ENCODE measurements around the gene ZBTB18.

The ZBTB18 gene

DNA sequence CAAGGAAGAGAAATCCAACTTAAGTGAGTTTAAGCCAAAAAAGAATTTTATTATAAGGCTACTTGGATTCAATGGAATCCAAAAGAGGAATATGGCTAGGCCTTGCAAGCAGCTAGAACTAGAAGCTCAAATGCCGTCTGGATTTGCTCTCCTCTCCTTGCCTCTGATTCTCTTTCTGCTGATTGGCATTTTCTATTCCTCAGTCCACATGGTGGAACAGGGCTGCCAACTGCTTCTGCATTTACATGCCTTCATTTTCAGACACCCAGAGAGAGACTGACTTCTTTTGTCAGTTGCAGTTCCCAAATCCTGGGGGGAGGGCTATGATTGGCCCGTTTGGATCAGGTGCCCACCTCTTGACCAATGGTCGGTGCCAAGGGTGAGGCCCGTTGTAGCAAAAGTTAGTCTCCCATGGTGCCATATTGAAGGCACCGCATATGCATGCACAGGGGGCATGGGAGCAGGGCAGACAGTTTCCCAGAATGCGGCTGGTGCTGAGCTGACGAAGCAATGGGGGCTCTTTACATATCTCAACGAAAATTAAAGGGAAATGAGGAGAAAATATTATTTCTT is 18.3 kb downstream of the ZBTB18 start:
- ChIA-PET POLR2A (ENCODE audit: low non-redundant PET) (no interaction called here), CTCF (no interaction called here)
- TF ChIP-seq, protein P1, sequence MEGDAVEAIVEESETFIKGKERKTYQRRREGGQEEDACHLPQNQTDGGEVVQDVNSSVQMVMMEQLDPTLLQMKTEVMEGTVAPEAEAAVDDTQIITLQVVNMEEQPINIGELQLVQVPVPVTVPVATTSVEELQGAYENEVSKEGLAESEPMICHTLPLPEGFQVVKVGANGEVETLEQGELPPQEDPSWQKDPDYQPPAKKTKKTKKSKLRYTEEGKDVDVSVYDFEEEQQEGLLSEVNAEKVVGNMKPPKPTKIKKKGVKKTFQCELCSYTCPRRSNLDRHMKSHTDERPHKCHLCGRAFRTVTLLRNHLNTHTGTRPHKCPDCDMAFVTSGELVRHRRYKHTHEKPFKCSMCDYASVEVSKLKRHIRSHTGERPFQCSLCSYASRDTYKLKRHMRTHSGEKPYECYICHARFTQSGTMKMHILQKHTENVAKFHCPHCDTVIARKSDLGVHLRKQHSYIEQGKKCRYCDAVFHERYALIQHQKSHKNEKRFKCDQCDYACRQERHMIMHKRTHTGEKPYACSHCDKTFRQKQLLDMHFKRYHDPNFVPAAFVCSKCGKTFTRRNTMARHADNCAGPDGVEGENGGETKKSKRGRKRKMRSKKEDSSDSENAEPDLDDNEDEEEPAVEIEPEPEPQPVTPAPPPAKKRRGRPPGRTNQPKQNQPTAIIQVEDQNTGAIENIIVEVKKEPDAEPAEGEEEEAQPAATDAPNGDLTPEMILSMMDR (conservative IDR thresholded peaks at IDR 0.05; ENCODE audit: low read depth) = no peak

DNA sequence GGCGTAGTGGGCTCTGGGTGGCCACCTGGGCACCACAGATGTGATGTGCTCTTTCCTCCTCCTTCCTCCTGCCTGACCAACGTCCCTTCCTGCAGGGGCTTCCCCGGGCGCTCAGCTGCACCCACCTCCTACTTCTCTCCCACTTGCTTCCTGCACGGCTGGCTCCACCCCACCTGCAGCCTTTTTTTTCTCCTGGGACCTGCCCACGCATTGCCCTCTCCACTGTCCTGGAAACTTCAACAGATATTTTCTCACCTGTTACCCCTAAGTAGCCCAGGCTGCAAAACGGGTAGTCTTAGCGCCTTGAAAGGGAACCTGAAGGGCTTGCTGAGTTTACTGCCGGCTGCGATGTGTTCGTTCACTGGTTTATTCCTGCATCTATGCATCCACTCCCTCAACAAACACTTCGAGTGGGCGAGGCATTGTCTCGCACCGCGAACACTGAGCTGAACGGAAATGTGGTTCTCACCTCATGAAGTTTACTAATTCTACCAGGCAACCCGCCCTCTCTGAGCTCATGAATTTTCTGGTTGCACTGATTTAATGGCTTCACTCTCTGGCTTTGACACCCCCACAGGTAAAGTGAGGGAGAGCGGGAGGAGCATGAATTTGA is 23.6 kb downstream of the ZBTB18 start:
- no peak overlapping the region for H3K27ac ChIP-seq
- DNase-seq (ENCODE audit: low spot score) = no peak
- POLR2A ChIA-PET (ENCODE audit: low non-redundant PET) = no interaction called here
- CTCF ChIA-PET = interaction anchor here (0.6 kb wide), 1 partner anchor 392 kb away, joined by 3 read pairs; no protein-coding TSS in a partner anchor
- TF ChIP-seq, protein P1 (conservative IDR thresholded peaks at IDR 0.05; ENCODE audit: low read depth) = no peak

More for the DNA sequence above, 18.3 kb downstream of the ZBTB18 start:
- no peak for DNase-seq (ENCODE audit: low spot score)
- H3K27ac ChIP-seq = no peak overlapping the region

DNA sequence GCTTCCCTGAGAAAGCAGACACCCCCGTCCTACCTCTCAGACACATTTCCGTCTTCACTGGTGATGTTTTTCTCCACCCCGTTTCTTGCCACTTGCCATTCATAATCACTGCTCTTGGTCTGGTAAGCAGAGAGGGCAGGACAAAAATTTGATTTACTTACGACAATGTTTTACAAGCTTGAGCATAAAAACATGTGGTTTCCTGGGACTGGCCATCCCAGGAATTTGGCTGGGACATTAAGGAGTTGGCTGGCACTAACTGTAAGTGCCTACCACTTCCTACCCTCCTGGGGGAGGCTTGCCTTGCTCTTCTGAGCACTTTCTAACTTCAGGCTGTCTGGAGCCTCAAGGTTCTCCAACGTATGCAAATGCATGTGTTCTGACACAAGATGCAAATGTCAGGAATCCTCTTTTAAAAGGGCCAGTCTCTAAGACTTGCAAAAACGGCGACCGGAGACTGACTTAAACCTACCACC is 24.2 kb downstream of the ZBTB18 start:
- no peak for DNase-seq (ENCODE audit: low spot score)
- CTCF ChIA-PET = interaction anchor here (0.5 to 0.6 kb wide), 2 partner anchors 393 to 445 kb away, joined by 3 read pairs; no protein-coding TSS in a partner anchor
- no peak overlapping the region for H3K27ac ChIP-seq
- POLR2A ChIA-PET (ENCODE audit: low non-redundant PET) = no interaction called here
- TF ChIP-seq, protein P1 (conservative IDR thresholded peaks at IDR 0.05; ENCODE audit: low read depth) = no peak

DNA sequence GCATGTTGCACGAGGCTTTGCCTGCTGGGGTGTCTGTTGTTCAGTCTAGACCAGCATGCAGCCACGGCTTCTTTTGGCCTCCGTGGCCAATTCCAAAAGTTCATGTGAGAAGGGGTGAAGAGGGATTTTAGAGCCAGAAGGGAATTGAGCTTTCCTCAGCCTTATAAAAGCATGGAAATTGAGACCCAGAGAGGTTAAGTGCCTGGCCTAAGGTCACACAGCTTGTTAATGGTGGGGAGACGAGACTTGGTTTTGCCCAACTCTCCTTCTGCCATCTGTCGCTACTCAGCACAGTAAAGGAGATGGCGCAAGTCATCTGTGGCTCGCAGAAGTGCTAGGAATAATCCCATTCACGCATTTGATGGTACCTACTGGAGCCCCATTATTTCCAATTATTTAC is 25.7 kb downstream of the ZBTB18 start:
- CTCF ChIA-PET = interaction anchor here (0.6 kb wide), 1 partner anchor 57 kb away, joined by 3 read pairs; no protein-coding TSS in a partner anchor
- TF ChIP-seq, protein P1 (conservative IDR thresholded peaks at IDR 0.05; ENCODE audit: low read depth) = no peak
- H3K27ac ChIP-seq = no peak overlapping the region
- POLR2A ChIA-PET (ENCODE audit: low non-redundant PET) = no interaction called here
- no peak for DNase-seq (ENCODE audit: low spot score)

DNA sequence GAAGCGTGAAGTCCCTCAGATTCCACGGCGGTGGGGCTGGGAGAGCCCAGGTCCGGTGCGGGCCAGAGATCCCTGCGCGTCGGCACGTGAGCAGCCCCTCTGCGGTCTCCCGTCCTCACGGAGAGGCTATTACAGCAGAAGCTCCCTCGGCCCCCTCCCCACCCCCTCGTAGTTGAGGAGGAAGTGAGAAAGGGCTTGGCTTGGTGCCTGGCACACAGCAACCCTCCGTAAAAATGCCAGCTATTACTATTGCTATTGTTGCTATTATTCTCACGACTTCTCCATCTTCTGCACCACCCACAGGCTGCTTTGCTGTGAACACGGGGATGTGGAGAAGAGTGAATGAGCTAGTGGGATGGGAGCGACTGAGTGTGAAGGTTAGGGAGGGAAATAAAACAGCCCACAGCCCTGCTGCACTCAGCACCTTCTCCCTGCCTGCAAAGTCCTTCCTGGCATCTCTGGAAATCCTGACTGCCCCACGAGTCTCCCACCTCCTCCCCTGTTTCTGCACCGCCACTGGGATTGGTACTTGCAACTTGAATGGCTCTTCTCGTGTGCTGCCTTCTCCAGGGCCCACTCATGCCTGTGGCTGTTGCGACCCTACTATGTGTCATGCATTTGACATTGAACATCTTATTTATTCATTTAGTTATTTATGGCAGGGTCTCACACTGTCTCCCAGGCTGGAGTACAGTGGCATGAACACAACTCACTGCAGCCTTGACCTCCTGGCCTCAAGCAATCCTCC is 26.6 kb downstream of the ZBTB18 start:
- ChIA-PET CTCF (no interaction called here), POLR2A (ENCODE audit: low non-redundant PET) (no interaction called here)
- TF ChIP-seq, protein P1 (conservative IDR thresholded peaks at IDR 0.05; ENCODE audit: low read depth) = no peak
- DNase-seq (ENCODE audit: low spot score) = no peak
- H3K27ac ChIP-seq = no peak overlapping the region

DNA sequence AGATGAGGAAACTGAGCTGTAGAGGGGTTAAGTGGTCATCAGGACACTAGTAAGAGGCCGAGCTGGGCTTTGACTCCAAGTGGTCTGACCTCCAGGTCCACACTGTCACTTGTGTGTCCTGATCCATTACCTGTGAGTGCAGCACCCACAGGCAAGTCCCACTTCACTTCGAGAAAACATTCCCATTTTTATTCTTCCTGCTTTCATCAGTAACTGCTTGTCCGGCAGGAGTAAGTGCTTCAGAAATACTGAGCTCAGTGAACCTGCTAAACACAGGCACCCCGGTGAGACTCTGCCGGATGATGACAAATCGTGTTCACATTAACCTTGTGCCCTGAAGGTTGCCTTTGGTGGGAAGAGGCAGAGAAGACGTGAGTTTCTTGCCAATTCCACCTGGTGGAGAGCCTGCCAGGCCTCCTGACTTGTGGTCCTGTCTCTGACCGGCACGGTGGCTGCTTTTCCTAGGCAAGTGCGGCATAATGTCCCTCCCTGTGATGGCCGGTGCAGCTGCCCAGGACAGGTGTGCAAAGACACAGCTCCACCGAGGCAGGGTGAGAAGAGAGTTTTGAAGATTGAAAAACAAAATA is 29.4 kb downstream of the ZBTB18 start:
- CTCF ChIA-PET = interaction anchor here (0.6 kb wide), 1 partner anchor 18 kb away, joined by 5 read pairs; no protein-coding TSS in a partner anchor
- DNase-seq (ENCODE audit: low spot score) = no peak
- TF ChIP-seq, protein P1 (conservative IDR thresholded peaks at IDR 0.05; ENCODE audit: low read depth) = no peak
- POLR2A ChIA-PET (ENCODE audit: low non-redundant PET) = no interaction called here
- H3K27ac ChIP-seq = no peak overlapping the region

Data from RWPE1 (cell line).